HG03135 (cell line): ENCODE data around the gene RAVER1.
"Not testable (repeated sequence)": the region's sequence is repeated elsewhere in the genome, so short reads cannot be mapped to it uniquely, and the experiment has no call there.

ENCODE experiments used
- ATAC-seq: cut with Tn5 transposase; IDR thresholded peaks from one replicate; pipeline ENCODE4 v1.9.1; 2021; ENCODE audit warnings: mild to moderate bottlenecking, moderate library complexity; ENCODE audit not compliant: unreplicated experiment

Gene RAVER1

DNA sequence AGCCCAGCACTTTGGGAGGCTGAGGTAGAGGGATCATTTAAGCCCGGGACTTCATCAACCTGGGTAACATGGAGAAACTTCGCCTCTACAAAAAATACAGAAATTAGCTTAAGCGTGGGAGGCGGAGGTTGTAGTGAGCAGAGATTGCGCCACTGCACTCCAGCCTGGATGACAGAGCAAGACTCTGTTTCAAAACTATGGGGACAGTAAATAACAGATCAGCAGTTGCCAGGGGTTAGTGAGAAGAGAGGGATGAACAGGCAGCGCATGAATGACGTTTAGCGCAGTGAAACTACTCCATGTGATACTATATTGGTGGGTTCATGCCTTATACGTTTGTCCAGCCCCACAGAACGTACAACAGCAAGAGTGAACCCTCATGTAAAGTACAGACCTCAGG lies 13.2 kb upstream of the RAVER1 start:
- no peak for ATAC-seq

DNA sequence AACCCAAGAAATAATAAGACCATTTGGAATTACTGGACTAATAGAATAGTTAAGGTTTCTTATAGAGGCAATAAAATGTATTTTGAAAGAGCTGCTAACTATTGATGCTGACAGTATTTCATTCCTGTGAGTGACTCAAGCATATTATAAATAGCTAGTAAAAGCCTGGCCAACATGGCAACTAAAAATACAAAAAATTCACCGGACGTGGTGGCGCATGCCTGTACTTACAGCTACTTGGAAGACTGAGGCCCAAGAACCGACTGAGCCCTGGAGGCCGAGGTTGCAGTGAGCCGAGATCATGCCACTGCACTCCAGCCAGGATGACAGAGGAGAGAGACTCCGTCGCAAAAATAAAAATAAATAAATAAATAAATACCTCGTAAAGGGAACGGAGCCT lies 11.5 kb upstream of the RAVER1 start:
- no peak for ATAC-seq

DNA sequence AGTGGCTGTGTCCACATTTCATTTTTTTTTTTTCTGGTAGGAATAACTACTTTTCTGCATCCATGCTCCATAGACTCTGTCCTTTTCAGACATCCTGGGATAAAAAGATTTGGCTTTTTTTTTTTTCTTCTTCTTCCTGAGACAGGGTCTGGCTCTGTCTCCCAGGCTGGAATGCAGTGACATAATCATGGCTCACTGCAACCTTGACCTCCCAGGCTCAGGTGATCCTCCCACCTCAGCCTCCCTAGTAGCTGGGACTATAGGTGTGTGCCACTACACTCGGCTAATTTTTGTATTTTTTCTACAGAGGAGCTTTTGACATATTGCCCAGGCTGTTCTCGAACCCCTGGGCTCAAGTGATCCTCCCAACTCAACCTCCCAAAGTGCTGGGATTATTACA lies 10.2 kb upstream of the RAVER1 start:
- ATAC-seq: no peak

DNA sequence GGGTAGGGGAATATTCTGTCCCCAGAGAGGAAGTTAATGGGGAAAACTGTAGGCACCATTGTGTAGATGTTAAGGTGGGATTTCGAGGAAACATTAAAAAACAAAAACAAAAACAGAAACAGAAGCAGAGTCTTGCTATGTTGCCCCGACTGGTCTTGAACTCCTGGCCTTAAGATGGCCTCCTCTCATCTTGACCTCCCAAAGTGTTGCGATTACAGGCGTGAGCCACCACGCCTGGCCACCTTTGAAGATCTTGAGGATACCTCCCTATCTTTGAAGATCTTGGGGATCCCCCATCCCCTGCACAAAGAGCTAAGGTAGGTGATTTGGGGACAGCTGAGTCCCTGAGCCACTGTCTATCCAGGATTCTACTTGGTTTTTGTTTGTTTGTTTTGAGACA lies 6.6 kb upstream of the RAVER1 start:
- no peak for ATAC-seq

DNA sequence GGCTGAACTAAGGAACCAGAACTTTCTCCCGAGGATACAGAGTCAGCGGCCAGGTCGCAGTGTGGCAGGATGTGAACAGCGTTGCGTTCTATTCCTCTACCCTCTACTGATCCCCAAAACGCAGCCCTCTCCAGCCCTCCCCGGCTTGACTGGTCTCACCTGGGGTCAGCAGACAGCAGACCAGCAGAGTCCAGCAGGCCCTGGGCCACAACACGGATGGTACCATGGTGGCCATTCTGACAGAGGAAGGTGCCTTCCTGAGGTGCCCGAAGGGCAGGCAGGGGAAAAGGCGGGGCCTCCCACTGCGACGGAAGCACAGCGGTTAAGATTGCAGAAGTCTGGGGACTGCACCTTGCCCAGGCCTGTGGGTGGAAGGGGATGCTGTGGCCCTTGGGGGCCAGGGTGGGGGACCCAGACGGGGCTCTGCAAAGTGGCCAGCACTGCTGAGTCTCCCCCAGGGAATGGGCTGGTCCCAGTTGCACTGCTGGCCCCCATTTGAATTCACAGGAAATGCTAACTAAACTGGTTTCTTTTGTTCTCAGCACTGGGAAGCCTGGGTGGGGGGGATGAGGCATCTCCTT lies 6.1 kb upstream of the RAVER1 start, which contains the start of gene ICAM3:
Gene ICAM3 (minus strand): TSS at position 245 of the 581 bp plus-strand sequence. CDS start 10 bp downstream, at position 235.
- ATAC-seq: no peak

DNA sequence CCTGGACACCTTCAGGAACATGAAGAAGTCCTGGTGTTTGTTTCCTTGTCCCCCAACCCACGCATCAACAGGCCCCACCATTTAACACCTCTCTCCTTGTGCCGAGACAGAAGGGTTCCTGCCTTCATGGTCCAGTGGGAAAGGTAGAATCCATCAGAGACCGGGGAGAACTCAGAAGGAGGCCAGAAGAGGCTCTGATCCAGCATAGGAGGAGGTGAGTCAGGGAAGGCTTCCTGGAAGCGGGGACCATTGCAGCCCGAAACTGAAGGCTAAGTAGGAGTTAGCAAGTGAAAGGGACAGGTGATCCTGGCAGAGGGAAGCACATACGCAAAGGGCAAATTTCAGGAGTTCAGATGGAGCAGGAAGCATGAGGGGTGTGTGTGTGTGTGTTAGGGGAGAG lies 5.6 kb upstream of the RAVER1 start:
- no peak for ATAC-seq

DNA sequence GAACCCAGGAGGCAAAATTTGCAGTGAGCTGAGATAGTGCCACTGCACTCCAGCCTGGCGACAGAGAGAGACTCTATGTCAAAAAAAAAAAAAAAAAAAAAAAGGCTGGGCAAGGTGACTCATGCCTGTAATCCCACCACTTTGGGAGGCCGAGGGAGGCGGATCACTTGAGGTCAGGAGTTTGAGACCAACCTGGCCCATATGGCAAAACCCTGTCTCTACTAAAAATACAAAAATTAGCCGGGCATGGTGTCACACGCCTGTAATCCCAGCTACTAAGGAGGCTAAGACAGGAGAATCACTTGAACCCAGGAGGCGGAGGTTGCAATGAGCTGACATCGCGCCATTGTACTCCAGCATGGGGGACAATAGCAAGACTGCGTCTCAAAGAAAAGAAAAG lies 3.4 kb upstream of the RAVER1 start:
- not testable (repeated sequence) for ATAC-seq

DNA sequence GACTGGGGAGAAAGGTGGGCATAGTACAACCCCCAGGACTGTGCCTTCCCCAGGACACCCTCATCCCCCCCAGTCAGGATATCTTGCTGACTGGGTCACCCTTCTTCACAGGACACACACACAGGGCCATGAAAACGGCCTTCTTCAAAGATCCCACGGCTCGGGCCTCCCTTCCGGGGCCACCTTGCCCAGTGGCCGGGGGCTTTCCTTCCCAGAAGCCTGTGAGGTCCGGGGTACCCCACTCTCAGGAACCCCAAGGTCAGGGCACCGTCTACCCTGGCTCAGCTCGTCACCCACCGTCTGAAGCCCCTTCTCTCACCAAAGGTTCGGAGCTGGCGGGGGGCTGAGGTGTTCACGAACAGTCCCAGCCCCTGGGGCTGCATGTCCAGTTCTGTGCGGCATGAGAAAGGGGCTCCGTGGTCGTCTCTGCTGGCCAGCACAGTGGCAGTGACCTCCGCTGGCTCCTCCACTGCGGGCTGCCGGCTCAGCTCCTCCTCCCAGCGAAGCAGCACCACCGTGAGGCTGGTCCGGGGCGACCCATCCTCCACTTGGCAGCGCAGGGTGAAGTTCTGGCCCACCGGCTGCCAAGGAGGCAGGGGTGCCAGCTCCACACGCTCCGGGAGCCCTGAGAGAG lies 2.1 kb upstream of the RAVER1 start:
- no peak for ATAC-seq

DNA sequence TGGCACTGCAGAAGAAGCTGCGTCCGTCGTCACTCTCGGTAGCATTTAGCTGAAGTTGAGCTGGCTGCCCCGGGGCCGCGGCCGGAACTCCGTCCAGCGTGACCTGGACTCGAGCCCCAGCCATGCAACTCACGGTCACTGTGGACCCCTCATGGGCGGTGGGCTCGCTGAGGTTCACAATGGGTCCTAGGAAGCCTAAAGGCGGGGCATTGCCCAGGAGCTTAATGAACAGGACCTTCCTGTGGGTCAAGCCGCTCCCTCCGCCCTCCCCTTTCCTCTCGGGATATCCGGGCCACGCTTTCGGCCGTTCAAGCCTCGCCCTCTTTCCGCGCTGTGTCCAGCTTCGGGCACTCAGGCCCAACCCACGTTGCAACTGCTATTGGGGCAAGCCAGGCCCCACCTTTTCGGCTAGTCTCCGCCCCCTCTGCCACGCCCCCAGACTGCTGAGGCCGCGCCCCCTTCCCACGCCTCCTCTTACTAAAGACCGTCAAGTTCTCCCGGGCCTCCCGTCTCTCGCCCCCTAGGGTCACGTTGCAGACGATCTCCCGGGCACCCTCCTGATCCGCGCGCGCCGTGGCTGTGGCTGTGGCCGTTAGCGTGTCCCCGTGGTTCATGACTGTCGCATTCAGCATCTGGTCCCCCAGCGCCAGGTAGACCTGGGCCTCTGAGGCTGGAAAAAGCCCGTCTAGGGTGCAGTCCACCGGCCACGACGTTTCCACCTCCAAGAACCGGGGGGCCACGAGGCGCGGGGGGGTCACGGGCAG lies 1.4 kb upstream of the RAVER1 start:
- ATAC-seq: no peak

DNA sequence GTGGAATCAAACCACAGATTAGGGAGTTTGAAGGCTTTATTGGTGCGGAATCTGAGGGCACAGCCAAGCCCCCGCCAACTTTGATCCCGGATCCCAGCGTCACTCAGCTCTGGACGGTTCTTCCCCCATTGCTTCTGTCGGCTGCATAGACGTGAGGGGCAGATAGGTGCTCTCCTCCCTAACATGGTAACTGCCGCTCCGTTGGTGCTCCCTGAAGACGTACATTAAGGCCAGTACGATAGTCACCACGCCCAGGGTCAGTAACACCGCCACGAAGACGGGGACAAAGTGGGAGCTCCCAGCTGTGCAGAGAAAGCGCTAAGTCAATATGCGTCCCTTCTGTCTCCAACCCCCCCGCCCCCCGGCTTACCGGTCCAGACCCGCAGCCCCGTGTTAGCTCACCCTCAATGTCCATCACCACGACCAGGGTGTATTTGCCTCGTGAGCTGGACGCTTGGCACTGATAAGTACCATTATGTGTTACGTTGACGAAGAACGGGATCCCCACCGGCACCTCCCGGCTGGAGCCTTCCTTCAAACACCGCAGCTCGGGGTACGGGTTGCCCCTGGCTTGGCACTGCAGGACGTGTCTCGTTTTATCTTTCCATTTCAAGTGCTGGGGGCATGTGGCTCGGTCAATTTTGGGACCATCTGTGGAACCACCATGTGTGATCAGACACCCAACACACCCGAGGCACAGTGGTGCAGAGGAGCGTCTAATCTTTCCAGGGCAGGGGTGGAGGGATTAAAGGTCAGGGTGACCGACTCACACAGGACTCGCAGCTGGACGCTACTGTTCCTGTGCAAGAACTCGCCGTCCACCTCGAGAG lies 644 bp upstream of the RAVER1 start:
- ATAC-seq: no peak

DNA sequence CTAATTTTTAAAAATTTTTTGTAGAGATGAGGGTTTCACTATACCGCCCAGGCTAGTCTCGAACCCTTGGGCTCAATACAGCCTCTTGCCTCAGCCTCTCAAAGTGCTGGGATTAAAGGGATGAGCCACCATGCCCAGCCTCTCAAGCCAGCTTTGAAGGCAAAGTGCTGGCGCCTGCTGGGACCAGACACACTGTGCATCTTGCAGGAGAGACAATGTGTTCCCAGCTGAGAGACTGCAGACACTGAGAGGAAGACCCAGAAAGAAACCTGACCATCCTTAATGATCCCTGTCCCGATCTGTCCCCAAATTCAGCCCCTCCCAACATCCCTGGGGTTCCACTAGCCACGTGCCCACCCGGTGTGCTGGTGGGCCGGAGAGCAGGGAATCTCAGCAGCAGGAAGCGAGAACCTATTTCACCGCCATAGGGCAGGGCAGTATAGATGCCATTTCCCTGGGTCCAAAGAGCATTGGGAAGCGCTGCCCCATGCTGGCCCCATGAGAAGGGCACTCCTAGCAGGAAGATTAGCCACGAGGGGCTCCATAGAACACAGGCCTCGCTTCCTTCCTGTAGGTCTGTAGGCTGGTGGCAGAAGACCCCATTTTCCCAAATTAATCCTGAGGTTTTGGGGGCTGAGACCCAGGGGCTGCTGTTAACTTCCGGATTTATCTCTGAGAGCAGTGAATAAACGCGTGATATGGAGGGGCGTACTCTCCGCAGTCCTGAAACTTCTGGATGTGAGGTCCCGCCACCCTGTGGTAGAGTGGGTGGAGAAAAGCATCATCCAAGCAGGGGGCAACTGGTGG lies 968 bp downstream of the RAVER1 start:
- no peak for ATAC-seq

DNA sequence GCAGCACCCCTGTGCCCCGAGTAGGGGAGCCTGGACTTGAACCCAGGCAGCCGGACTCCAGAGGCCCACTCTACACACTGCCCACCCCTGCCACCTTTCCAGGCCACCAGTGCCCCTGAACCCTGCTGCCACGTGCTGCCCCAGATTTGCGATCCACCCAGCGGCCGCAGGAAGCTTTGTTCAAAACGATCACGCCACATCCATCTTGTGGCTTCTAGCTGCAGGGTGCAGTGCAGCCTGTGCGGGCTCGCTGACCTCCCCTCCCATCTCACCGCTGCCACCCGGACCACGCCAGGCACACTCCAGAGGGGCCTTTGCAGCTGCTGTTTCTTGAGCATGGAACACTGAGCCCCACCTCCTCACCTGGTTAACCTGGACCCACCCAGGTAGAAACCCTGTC lies 3.8 kb downstream of the RAVER1 start:
- ATAC-seq: no peak

DNA sequence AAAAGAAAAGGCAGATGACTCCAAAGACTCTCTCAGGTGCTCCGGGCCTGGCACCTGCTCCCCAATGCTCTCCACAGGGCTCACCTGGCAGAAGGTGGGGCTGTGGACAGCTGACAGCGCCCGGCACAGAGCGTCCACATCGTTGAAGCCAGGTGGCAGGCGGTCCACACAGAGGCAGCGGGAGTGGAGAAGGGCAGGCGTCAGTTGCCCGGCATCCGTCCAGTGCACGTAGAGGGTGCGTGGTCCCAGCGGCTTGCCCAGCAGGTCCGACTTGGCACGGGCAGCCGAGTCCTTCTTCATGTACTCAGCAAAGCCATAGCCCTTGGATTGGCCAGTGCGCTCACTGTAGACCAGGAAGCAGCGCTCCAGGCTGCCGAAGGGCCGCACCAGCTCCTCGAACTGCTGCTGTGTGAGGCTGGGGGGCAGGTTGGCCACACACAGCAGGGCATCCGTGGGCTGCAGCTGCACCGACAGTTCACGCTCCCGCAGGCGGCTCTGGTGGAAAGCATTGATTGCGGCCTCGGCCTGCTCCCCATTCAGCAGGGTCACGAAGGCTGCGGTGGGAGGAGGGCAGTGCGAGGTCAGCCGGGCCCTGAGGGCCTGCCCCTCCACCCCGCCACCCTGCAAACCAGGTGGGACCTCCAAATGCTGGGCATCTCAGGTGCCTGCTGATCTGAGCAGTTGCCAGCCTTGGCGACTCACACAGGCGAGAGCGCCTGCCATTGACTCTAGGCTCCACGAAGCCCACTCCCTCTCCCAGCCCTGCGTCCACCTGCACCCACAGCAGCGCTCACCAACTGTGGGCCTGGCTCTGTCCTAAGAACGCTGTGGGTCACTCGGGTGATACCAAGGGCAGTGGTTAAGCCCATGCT lies 4.5 kb downstream of the RAVER1 start:
- ATAC-seq: no peak

DNA sequence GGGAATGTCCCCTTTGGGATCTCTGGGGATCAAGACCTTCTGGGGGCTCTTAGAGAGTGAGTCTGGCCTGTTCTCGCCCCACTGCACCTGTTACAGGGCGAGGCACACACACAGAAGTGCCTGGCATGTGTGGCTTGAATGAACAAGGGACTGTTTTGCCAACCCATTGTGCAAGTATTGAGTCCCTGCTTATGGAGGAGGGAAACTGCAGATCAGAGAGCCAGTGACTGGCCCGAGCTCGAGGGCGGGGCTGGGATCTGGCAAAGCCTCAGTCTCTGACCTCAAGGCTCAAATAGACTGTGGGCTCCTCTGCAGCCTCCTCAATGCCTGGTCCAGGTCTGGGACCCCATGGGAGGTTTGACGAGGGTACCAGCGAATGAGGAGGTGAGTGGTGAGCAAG lies 5.5 kb downstream of the RAVER1 start:
- ATAC-seq: no peak

DNA sequence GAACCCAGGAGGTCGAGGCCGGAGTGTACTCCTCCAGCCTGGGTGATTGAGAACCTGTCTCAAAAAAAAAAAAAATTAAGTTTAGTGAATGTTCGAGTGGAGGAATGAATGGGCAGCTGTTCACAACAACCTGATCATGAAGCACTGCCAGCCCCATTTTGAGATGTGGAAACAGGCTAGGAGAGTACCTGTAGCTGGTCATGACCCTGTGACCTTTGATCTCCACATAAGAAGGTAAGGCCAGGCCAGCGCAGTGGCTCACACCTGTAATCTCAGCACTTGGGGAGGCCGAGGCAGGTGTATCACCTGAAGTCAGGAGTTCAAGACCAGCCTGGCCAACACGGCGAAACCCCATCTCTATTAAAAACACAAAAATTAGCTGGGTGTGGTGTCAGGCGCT lies 7.6 kb downstream of the RAVER1 start:
- no peak for ATAC-seq

DNA sequence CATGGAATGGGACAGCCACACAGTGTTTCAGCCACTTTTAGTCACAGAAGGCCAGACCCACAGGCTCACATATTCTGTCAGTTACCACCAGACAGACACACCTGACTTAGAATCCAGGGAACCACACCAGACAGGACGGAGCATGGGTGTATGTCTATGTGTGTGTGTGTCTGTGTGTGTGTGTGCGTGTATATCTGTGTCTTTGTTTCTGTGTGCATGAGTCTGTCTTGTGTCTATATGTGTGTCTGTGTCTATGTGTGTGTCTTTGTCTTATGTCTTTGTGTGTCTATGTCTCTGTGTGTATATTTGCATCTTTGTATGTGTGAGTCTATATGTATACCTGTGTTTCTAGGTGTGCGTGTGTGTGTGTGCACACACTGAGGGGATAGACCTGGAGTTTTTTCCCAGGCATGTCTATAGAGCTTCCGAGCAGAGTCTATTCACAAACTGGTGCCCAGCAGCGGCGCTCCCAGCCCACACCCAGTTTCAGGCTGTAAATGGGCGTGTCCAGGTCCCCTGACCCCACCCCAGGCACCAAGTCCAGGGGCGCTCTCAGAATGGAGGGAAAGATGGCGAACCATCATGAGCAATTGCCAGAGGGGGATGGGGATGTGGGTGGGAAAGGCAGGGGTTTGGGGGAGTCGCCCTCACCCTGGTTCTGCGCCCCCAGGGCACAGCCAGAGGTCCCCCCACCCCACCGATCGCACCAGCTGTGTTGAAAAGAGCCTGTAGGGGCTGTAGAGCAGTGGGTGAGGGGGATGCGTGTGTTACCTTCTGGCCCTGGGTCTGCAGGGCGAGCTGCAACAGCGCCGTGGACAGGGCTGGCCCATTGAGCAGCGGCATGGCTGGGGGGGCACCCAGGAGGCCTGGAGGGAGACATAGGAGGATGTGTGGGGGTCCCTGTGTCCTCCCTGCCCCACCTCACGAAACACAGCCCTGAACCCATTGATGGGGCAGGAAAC lies 11.2 kb downstream of the RAVER1 start:
- no peak for ATAC-seq

DNA sequence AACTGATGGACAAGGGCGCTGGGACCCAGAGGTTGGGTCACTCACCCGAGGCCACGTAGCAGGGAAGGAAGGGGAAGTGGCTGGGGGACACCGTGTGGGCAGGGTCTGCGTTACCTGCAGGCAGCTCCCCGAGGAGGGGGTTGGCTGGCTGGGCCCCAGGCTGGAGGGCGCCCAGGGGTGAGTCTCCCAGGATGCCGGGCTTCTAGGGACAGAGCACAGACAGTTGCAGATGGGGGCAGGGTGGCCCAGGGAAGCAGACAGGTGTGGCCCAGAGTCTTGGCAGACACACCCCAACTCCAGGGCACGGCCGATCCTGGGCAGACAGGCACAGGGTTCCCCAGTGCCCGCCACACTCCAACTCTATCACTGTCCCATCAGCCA lies 11.9 kb downstream of the RAVER1 start:
- no peak for ATAC-seq

DNA sequence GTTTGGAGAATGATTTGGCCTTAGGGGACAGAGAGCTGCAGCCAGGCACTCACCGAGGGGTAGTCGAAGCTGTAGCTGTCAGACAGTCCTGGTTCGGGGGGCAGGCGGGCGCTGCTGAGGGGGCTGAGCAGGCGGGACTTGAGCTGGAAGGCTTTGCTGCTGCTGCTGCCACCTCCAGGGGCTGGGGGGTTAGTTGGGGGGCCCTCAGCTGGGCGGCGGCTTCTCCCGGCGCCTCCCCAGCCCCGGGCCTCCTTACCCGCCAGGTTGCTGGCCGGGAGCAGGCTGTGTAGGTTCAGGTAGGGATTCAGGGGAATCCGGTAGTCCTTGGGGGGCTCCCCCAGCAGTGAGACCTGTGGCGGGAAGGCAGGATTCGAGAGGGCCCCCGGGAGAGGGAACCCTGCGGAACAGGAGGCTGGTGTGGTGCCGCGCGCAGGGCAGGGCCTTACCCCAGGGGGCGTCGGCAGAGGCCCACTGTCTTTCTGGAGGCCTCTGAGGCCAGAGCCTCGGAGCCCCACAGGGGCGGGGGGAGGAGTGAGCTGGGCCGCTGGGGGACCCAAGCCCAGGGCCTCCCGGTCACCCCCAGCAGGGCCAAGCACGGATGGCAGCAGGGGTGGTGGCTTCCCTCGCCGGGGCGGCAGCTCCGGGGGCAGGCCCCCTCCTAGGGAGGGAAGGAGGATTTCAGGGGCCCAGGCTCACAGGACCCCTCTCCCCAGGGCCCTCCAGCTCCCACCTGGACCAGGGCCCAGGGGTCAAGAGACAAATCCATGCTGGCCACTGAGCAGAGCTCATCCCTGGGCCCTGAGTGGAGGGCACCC lies 12.5 kb downstream of the RAVER1 start:
- ATAC-seq: no peak
